NCI-H146 treated with DMSO at 0.1 percent for 48 hours (cell line): Measurements from ENCODE around the gene SHQ1.
"Not testable (repeated sequence)": the region's sequence is repeated elsewhere in the genome, so short reads cannot be mapped to it uniquely, and the experiment has no call there.

Experiments used
- DNase-seq: peaks from one replicate; lab custom pipeline; 2025; ENCODE audit not compliant: unreplicated experiment; lab: John Stamatoyannopoulos, UW

Gene SHQ1

GRCh38 chr3:72803573-72803972 is 44.7 kb downstream of the SHQ1 start:
- DNase-seq = no peak

GRCh38 chr3:72802001-72802400 is 46.2 kb downstream of the SHQ1 start:
- DNase-seq = no peak

GRCh38 chr3:72800869-72801268 is 47.4 kb downstream of the SHQ1 start:
- DNase-seq = no peak

- DNase-seq = no peak
These were observed 49.6 kb downstream of the SHQ1 start for GRCh38 chr3:72798552-72799195.

- peak; percentile 52 for DNase-seq
These were observed 50.3 kb downstream of the SHQ1 start for GRCh38 chr3:72797773-72798543.

GRCh38 chr3:72794079-72794478 is 54.2 kb downstream of the SHQ1 start:
- no peak for DNase-seq

GRCh38 chr3:72791161-72791560 is 57.1 kb downstream of the SHQ1 start:
- peak; percentile 43 for DNase-seq

GRCh38 chr3:72789786-72790185 is 58.5 kb downstream of the SHQ1 start:
- no peak for DNase-seq

GRCh38 chr3:72788232-72788631 is 60.0 kb downstream of the SHQ1 start:
- DNase-seq = not testable (repeated sequence)

- DNase-seq = no peak
These were observed 61.6 kb downstream of the SHQ1 start for GRCh38 chr3:72786668-72787067.

GRCh38 chr3:72784226-72784625 is 64.0 kb downstream of the SHQ1 start:
- no peak for DNase-seq

- DNase-seq = peak; percentile 88
These were observed 65.7 kb downstream of the SHQ1 start for GRCh38 chr3:72782521-72782920.

GRCh38 chr3:72769758-72770540 is 78.3 kb downstream of the SHQ1 start:
- DNase-seq = peak; percentile 7

- no peak for DNase-seq
These were observed 79.3 kb downstream of the SHQ1 start for GRCh38 chr3:72768936-72769335.

- DNase-seq = no peak
These were observed 79.8 kb downstream of the SHQ1 start for GRCh38 chr3:72768481-72768880.

- DNase-seq = no peak
These were observed 80.2 kb downstream of the SHQ1 start for GRCh38 chr3:72768006-72768441.

- DNase-seq = no peak
These were observed 81.4 kb downstream of the SHQ1 start for GRCh38 chr3:72766866-72767265.

GRCh38 chr3:72763751-72764440 is 84.3 kb downstream of the SHQ1 start:
- no peak for DNase-seq

GRCh38 chr3:72761410-72761809 is 86.8 kb downstream of the SHQ1 start:
- DNase-seq = no peak

- no peak for DNase-seq
These were observed 88.0 kb downstream of the SHQ1 start for GRCh38 chr3:72760225-72760624.

- no peak for DNase-seq
These were observed 91.3 kb downstream of the SHQ1 start for GRCh38 chr3:72756900-72757299.
